KOPT-K1 (cell line): ENCODE results near the gene POLR3E.

Experiments
- H3K27ac ChIP-seq: fragments of 200-600 bp; sonication (generic); 2 replicates; pipeline ENCODE4 v1.5.1; 2016; ENCODE audit warnings: antibody characterized with exemption, mild to moderate bottlenecking, low read depth, low read length; ENCODE audit not compliant: poor library complexity, severe bottlenecking
- H3K36me3 ChIP-seq: fragments of 200-600 bp; sonication (generic); 2 replicates; pipeline ENCODE4 v1.5.1; 2017; ENCODE audit warnings: antibody characterized with exemption, mild to moderate bottlenecking, low read length, moderate library complexity; ENCODE audit not compliant: insufficient read depth
- H3K9me3 ChIP-seq: fragments of 200-600 bp; sonication (generic); 2 replicates; pipeline ENCODE4 v1.5.1; 2017; ENCODE audit warnings: antibody characterized with exemption, low read length, mild to moderate bottlenecking; ENCODE audit not compliant: insufficient read depth, poor library complexity, severe bottlenecking

Gene POLR3E

DNA sequence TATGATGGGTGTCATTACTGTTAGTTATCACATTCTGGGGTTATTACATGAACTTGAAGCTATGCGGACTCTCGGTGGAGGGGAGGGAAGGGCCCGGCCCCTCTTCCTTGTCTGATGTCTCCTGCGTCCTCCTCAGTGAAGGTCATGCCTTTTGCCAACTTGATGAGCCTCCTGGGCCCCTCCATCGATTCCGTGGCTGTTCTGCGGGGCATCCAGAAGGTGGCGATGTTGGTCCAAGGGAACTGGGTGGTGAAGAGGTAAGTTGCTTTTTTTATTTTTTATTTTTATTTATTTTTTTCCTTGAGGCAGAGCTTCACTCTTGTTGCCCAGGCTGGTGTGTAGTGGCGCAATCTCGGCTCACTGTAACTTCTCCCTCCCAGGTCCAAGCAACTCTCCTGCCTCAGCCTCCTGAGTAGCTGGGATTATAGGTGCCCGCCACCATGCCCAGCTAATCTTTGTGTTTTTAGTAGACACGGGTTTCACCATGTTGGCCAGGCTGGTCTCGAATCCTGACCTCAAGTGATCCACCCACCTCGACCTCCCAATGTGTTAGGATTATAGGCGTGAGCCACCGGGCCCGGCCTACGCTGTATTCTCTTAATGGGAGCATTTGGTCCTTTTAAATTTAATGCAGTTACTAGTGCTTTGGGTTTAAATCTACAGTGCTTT is 21.6 kb downstream of the POLR3E start:
- Histone ChIP-seq H3K9me3 (no peaks in the 10 kb centered on the region), H3K36me3 (peaks cover 98% of the 10 kb centered on the region), H3K27ac (no peak overlapping the region)

- no peaks in the 10 kb centered on the region for H3K9me3 ChIP-seq
- H3K27ac ChIP-seq, result no peak overlapping the region
- peaks cover 100% of the 10 kb centered on the region for H3K36me3 ChIP-seq
These were observed 23.5 kb downstream of the POLR3E start for GRCh38 chr16:22320572-22321339.

GRCh38 chr16:22321340-22322001 is 24.3 kb downstream of the POLR3E start:
- Histone ChIP-seq H3K9me3 (no peaks in the 10 kb centered on the region), H3K27ac (no peak overlapping the region), H3K36me3 (peaks cover 100% of the 10 kb centered on the region)

DNA sequence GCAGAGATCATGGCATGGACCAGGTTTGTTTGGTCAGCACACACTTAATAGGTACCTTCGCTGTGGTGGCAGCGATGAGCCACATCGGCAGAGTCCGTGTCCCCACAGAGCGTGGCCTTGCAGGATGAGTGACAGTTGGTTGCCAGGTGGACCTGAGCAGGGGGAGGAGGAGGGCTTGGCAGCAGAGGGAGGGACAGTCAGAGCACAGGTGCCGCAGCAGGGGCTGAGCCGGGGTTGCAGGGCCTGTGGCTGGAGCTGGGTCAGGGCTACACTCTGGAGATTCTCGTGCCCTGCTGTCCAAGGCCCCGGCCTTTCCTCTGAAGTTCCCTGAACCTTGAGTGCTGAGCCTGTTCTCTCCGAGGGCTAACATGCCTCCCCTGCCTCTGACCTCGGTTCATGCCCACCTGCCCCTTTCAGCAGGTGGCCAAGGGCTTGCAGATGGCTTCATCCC is 24.8 kb downstream of the POLR3E start:
- H3K36me3 ChIP-seq, result peaks cover 100% of the 10 kb centered on the region
- no peak overlapping the region for H3K27ac ChIP-seq
- no peaks in the 10 kb centered on the region for H3K9me3 ChIP-seq

DNA sequence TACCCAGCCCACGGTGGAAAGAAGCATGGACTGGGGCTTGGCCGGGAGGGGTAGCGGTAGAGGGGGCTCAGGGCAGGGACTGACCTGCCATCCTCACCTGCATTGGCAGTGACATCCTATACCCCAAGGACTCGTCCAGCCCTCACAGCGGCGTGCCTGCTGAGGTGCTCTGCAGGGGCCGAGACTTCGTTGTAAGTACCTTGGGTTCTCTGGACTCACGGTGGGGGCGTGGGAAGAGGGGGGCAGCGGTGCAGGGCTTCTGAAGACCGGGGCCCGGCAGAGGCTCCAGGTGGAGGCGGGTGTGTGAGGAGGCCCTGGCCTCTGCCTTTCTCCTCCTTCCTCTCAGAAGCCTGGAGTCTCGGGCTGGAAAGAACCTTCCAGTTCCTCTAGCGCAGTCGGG is 25.5 kb downstream of the POLR3E start:
- Histone ChIP-seq H3K9me3 (no peaks in the 10 kb centered on the region), H3K27ac (no peak overlapping the region), H3K36me3 (peaks cover 100% of the 10 kb centered on the region)

DNA sequence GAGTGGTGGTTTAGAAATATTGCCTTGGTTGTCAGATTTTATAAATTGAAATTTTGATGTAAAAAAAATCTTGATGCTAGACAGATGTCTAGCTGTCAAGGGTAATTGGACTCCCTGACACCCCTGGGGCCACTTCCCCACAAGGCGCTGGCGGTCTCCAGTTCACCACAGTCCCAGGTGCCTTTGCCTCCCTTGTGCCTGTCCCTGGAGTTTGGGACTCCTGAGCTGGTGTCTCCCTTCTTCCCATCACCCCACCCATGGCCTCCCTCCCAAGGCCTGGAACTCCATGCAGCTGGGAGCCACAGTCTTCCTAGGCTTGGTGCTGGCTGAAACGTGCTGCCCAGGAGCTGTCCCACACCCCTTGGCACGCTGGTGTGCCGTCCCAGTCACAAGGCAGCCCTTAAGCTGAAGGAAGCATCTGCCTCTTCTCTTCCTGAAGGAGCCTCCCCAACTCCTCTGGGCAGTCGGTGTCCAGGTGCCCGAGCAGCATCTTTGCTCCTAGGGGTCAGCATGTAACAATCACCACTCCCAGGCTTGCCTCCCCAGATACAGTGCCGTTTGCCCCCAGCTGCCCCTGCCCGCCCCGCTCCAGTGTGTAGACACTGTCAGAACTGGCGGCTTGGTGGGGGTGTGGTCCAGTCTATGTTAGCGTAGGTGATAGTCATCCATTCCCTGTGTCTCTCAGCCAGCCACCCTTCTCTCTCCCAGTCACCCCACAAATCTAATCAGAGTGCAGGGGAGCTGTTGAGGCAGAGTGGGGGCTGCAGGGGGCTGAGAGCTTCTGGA is 26.2 kb downstream of the POLR3E start:
- Histone ChIP-seq H3K27ac (no peak overlapping the region), H3K36me3 (peaks cover 100% of the 10 kb centered on the region), H3K9me3 (no peaks in the 10 kb centered on the region)

- H3K36me3 ChIP-seq, result peaks cover 100% of the 10 kb centered on the region
- no peak overlapping the region for H3K27ac ChIP-seq
- no peaks in the 10 kb centered on the region for H3K9me3 ChIP-seq
These were observed 27.0 kb downstream of the POLR3E start for GRCh38 chr16:22323959-22324786.

DNA sequence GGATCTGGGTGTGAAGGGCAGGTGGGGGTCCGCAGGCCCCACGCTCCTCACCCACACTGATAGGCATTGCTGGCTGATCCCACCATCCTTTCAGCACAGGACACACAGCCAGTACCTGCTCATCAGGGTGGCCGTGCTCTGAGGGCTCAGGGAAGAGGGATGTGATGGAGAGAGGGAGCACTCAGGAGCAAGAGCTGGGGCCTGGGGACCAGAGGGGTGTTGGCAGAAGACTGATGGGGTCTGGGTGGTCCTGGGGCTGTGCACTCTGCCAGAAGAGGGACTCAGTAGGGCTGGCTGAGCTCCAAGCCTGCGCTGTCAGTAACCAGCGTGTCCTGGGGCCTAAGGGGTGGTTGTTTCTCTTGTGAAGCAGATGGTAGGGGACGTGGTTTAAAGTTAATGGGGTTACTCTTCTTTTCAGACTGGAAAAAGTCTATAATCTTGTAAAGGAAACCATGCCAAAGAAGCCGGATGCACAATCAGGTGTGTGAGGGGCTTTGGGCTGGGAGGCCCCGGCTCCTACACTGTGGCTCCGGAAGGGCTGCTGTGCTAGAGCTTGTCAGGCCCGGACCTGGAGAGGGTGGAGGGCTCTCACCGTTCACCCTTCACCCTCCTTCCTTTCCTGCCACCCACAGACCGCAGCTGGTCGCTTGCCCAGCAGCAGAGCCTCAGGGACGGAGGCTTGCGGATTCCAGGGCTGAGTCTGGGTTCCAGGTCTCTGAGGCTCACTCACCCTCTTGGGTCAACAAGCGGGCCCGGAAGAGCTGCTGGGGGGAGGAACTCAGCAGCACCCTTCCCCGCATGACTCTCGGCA is 27.8 kb downstream of the POLR3E start:
- Histone ChIP-seq H3K27ac (no peak overlapping the region), H3K36me3 (peaks cover 100% of the 10 kb centered on the region), H3K9me3 (no peaks in the 10 kb centered on the region)

DNA sequence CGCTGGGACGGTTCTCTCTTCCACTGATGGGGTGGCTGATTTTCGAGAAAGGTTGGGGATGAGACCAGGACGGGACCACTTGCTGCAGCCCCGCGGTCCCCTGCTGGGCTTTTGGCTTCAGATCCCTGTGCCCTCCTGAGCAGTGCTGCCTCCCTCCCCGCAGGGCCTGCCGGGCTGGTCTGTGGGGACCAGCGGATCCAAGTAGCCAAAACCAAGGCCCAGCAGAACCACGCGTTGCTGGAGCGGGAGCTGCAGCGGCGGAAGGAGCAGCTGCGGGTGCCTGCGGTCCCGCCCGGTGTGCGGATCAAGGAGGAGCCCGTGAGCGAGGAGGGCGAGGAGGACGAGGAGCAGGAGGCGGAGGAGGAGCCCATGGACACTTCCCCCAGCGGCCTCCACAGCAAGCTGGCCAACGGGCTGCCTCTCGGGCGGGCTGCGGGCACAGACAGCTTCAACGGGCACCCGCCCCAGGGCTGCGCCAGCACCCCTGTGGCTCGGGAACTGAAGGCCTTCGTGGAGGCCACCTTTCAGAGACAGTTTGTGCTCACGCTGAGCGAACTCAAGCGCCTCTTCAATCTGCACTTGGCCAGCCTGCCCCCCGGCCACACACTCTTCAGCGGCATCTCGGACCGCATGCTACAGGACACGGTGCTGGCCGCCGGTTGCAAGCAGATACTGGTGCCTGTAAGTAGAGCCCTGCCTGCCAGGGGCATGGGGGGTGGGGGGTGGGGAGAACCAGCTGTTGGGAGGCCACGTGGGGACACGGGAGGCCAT is 28.6 kb downstream of the POLR3E start:
- H3K27ac ChIP-seq, result no peak overlapping the region
- peaks cover 100% of the 10 kb centered on the region for H3K36me3 ChIP-seq
- H3K9me3 ChIP-seq, result no peaks in the 10 kb centered on the region

GRCh38 chr16:22326369-22326652 is 29.1 kb downstream of the POLR3E start:
- H3K36me3 ChIP-seq, result peaks cover 99% of the 10 kb centered on the region
- H3K9me3 ChIP-seq, result no peaks in the 10 kb centered on the region
- H3K27ac ChIP-seq, result no peak overlapping the region

- Histone ChIP-seq H3K9me3 (no peaks in the 10 kb centered on the region), H3K27ac (no peak overlapping the region), H3K36me3 (peaks cover 99% of the 10 kb centered on the region)
These were observed 29.7 kb downstream of the POLR3E start for GRCh38 chr16:22326771-22327445.

DNA sequence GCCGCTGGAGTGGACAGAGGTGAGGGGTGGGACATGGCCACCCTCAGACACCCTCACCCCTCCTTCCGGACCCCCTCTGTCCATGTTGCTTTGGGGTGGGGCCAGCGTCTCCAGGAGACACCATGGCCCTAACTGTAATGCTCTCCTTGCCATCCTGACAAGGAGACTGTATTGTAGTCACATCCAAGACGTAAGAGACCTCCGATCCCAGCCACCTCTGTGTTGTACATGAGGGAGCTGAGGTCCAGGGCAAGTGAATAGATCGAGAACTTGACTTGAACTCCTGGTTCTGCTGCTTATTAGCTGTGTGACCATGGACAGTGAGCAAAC is 30.2 kb downstream of the POLR3E start:
- Histone ChIP-seq H3K27ac (no peak overlapping the region), H3K9me3 (no peaks in the 10 kb centered on the region), H3K36me3 (peaks cover 99% of the 10 kb centered on the region)
